Activated naive CD4-positive, alpha-beta T cell treated with anti-CD3 and anti-CD28 coated beads, Interleukin-2, amount 10 ng/mL, durations not matched to agents 7 days and 5 days (primary cell): ENCODE measurements around the gene FPGT.
"Not testable (repeated sequence)": the region's sequence is repeated elsewhere in the genome, so short reads cannot be mapped to it uniquely, and the experiment has no call there.

Source experiments
- CTCF ChIA-PET: fragments of 350-600 bp; sonication (Branson Sonifier 250); formaldehyde crosslinking; loops from one replicate; lab custom pipeline; 2021; ENCODE audit warnings: antibody characterized with exemption; lab: Charles Lee
- DNase-seq: peaks from one replicate; pipeline ENCODE4 v3.0.0-alpha.2; 2020
- H3K27ac Mint-ChIP-seq: one replicate; pipeline ENCODE4 v1.8.0; 2021; ENCODE audit warnings: mild to moderate bottlenecking, moderate library complexity, mixed read lengths
- H3K27me3 Mint-ChIP-seq: one replicate; pipeline ENCODE4 v1.8.0; 2021; ENCODE audit warnings: mild to moderate bottlenecking, mixed read lengths
- H3K36me3 Mint-ChIP-seq: one replicate; pipeline ENCODE4 v1.8.0; 2021; ENCODE audit warnings: mixed read lengths
- H3K4me1 Mint-ChIP-seq: one replicate; pipeline ENCODE4 v1.8.0; 2021; ENCODE audit warnings: mixed read lengths
- H3K4me3 Mint-ChIP-seq: one replicate; pipeline ENCODE4 v1.8.0; 2021; ENCODE audit warnings: mild to moderate bottlenecking, moderate library complexity, mixed read lengths
- H3K9me3 Mint-ChIP-seq: one replicate; pipeline ENCODE4 v1.8.0; 2021; ENCODE audit warnings: mixed read lengths

FPGT gene

GRCh38 chr1:74197657-74198552, at the start of gene FPGT, which contains the start of gene LRRIQ3:
TSS of gene FPGT (plus strand) at chr1:74198242. CDS start at chr1:74198279, 37 bp downstream.
TSS of gene LRRIQ3 (minus strand) at chr1:74198176. CDS start at chr1:74183684, 14,492 bp downstream.
- Mint-ChIP-seq H3K9me3 (no peaks in the 10 kb centered on the region), H3K27me3 (no peaks in the 10 kb centered on the region), H3K4me3 (peak within 1 kb of the TSS; percentile 92), H3K36me3 (peaks cover 3% of the 10 kb centered on the region), H3K27ac (peak within 1 kb of the TSS; percentile 98), H3K4me1 (peaks cover 20% of the 10 kb centered on the region)
- peak; percentile 96 for DNase-seq
- CTCF ChIA-PET = no interaction called here

- DNase-seq = no peak
- Mint-ChIP-seq H3K27me3 (no peaks in the 10 kb centered on the region), H3K9me3 (no peaks in the 10 kb centered on the region), H3K36me3 (no peaks in the 10 kb centered on the region), H3K4me3 (no peak overlapping the region), H3K27ac (no peak overlapping the region), H3K4me1 (no peaks in the 10 kb centered on the region)
- CTCF ChIA-PET = no interaction called here
Observed at GRCh38 chr1:74160046-74160445, 38.0 kb upstream of the FPGT start.

- H3K27me3 Mint-ChIP-seq = no peaks in the 10 kb centered on the region
- no peaks in the 10 kb centered on the region for H3K9me3 Mint-ChIP-seq
- CTCF ChIA-PET = no interaction called here
- no peaks in the 10 kb centered on the region for H3K36me3 Mint-ChIP-seq
- no peak overlapping the region for H3K27ac Mint-ChIP-seq
- no peak for DNase-seq
- no peak overlapping the region for H3K4me3 Mint-ChIP-seq
- no peaks in the 10 kb centered on the region for H3K4me1 Mint-ChIP-seq
Observed at GRCh38 chr1:74161497-74161896, 36.5 kb upstream of the FPGT start.

- Mint-ChIP-seq H3K4me1 (no peaks in the 10 kb centered on the region), H3K4me3 (no peak overlapping the region), H3K36me3 (no peaks in the 10 kb centered on the region), H3K27me3 (no peaks in the 10 kb centered on the region), H3K27ac (no peak overlapping the region), H3K9me3 (no peaks in the 10 kb centered on the region)
- CTCF ChIA-PET = no interaction called here
- DNase-seq = no peak
Observed at GRCh38 chr1:74162333-74162732, 35.7 kb upstream of the FPGT start.

- DNase-seq, CTCF ChIA-PET, H3K4me1 Mint-ChIP-seq, H3K4me3 Mint-ChIP-seq, H3K27me3 Mint-ChIP-seq, H3K36me3 Mint-ChIP-seq, H3K27ac Mint-ChIP-seq, H3K9me3 Mint-ChIP-seq: not testable (repeated sequence)
Observed at GRCh38 chr1:74174423-74174822, 23.6 kb upstream of the FPGT start.

GRCh38 chr1:74180490-74180889, 17.6 kb upstream of the FPGT start:
- no peak for DNase-seq
- Mint-ChIP-seq H3K9me3 (no peaks in the 10 kb centered on the region), H3K4me3 (no peak overlapping the region), H3K27me3 (no peaks in the 10 kb centered on the region), H3K27ac (no peak overlapping the region), H3K4me1 (no peaks in the 10 kb centered on the region), H3K36me3 (no peaks in the 10 kb centered on the region)
- CTCF ChIA-PET = no interaction called here

- no peaks in the 10 kb centered on the region for H3K27me3 Mint-ChIP-seq
- H3K4me3 Mint-ChIP-seq = no peak overlapping the region
- CTCF ChIA-PET = no interaction called here
- H3K27ac Mint-ChIP-seq = no peak overlapping the region
- H3K9me3 Mint-ChIP-seq = no peaks in the 10 kb centered on the region
- no peak for DNase-seq
- H3K36me3 Mint-ChIP-seq = no peaks in the 10 kb centered on the region
- H3K4me1 Mint-ChIP-seq = peaks cover 12% of the 10 kb centered on the region
Observed at GRCh38 chr1:74193908-74194307, 4.1 kb upstream of the FPGT start.

- Mint-ChIP-seq H3K9me3 (no peaks in the 10 kb centered on the region), H3K36me3 (no peaks in the 10 kb centered on the region), H3K27me3 (no peaks in the 10 kb centered on the region), H3K27ac (no peak overlapping the region), H3K4me1 (peaks cover 20% of the 10 kb centered on the region), H3K4me3 (no peak overlapping the region)
- DNase-seq = no peak
- CTCF ChIA-PET = no interaction called here
Observed at GRCh38 chr1:74195339-74195738, 2.7 kb upstream of the FPGT start.

GRCh38 chr1:74197255-74197654, 787 bp upstream of the FPGT start:
- Mint-ChIP-seq H3K27ac (no peak overlapping the region), H3K4me1 (peaks cover 20% of the 10 kb centered on the region), H3K9me3 (no peaks in the 10 kb centered on the region), H3K36me3 (peaks cover 3% of the 10 kb centered on the region), H3K4me3 (peak overlapping the region; percentile 92), H3K27me3 (no peaks in the 10 kb centered on the region)
- no peak for DNase-seq
- CTCF ChIA-PET = no interaction called here

GRCh38 chr1:74199504-74199903, 1.5 kb downstream of the FPGT start:
- no peaks in the 10 kb centered on the region for H3K9me3 Mint-ChIP-seq
- CTCF ChIA-PET = interaction anchor here (0.6 kb wide), 1 partner anchor 1068 kb away, joined by 3 read pairs; no protein-coding TSS in a partner anchor
- H3K4me1 Mint-ChIP-seq = peaks cover 20% of the 10 kb centered on the region
- no peak overlapping the region for H3K27ac Mint-ChIP-seq
- H3K36me3 Mint-ChIP-seq = peaks cover 3% of the 10 kb centered on the region
- no peak overlapping the region for H3K4me3 Mint-ChIP-seq
- H3K27me3 Mint-ChIP-seq = no peaks in the 10 kb centered on the region
- DNase-seq = no peak

- no peaks in the 10 kb centered on the region for H3K9me3 Mint-ChIP-seq
- H3K36me3 Mint-ChIP-seq = peaks cover 3% of the 10 kb centered on the region
- DNase-seq = no peak
- no peak overlapping the region for H3K27ac Mint-ChIP-seq
- no peaks in the 10 kb centered on the region for H3K27me3 Mint-ChIP-seq
- H3K4me1 Mint-ChIP-seq = no peaks in the 10 kb centered on the region
- no peak overlapping the region for H3K4me3 Mint-ChIP-seq
- CTCF ChIA-PET = no interaction called here
Observed at GRCh38 chr1:74205266-74205665, 7.2 kb downstream of the FPGT start.

GRCh38 chr1:74215229-74215628, 17.2 kb downstream of the FPGT start:
- Mint-ChIP-seq H3K4me3 (no peak overlapping the region), H3K27ac (no peak overlapping the region), H3K4me1 (no peaks in the 10 kb centered on the region), H3K27me3 (no peaks in the 10 kb centered on the region), H3K36me3 (no peaks in the 10 kb centered on the region), H3K9me3 (no peaks in the 10 kb centered on the region)
- no peak for DNase-seq
- CTCF ChIA-PET = no interaction called here

- CTCF ChIA-PET = no interaction called here
- DNase-seq = no peak
- Mint-ChIP-seq H3K36me3 (no peaks in the 10 kb centered on the region), H3K27me3 (no peaks in the 10 kb centered on the region), H3K27ac (no peak overlapping the region), H3K9me3 (peaks cover 8% of the 10 kb centered on the region), H3K4me1 (no peaks in the 10 kb centered on the region), H3K4me3 (no peak overlapping the region)
Observed at GRCh38 chr1:74222701-74223100, 24.7 kb downstream of the FPGT start.

GRCh38 chr1:74223453-74223852, 25.4 kb downstream of the FPGT start:
- DNase-seq = no peak
- no peaks in the 10 kb centered on the region for H3K36me3 Mint-ChIP-seq
- CTCF ChIA-PET = no interaction called here
- H3K27ac Mint-ChIP-seq = no peak overlapping the region
- no peaks in the 10 kb centered on the region for H3K27me3 Mint-ChIP-seq
- H3K4me3 Mint-ChIP-seq = no peak overlapping the region
- H3K9me3 Mint-ChIP-seq = peaks cover 10% of the 10 kb centered on the region
- no peaks in the 10 kb centered on the region for H3K4me1 Mint-ChIP-seq

GRCh38 chr1:74235153-74235552, 37.1 kb downstream of the FPGT start, which contains the start of gene TNNI3K:
TSS of gene TNNI3K (plus strand) at chr1:74235387. CDS start at chr1:74235452, 65 bp downstream.
- CTCF ChIA-PET = no interaction called here
- H3K36me3 Mint-ChIP-seq = no peaks in the 10 kb centered on the region
- H3K27me3 Mint-ChIP-seq = no peaks in the 10 kb centered on the region
- no peak for DNase-seq
- no peaks in the 10 kb centered on the region for H3K4me1 Mint-ChIP-seq
- no peak within 1 kb of the TSS for H3K4me3 Mint-ChIP-seq
- no peak within 1 kb of the TSS for H3K27ac Mint-ChIP-seq
- no peaks in the 10 kb centered on the region for H3K9me3 Mint-ChIP-seq
